Lung (tissue), 12 donors: Measurements from ENCODE around the gene IRX5. TPM values are rescaled to one million over a fixed set of nuclear protein-coding genes. Genes with fewer than 3 reads are reported as not detected.
A peak's percentile ranks its signal among the peaks of the same experiment; 100 is the strongest.

ENCODE experiments used
- ATAC-seq: fragments of 200-7000 bp; cut with Tn5 transposase; one replicate; pipeline ENCODE4 v1.9.1; 2020; ENCODE audit warnings: moderate number of reproducible peaks; ENCODE audit not compliant: insufficient read depth, low FRiP score
- DNase-seq, 3 donors: peaks; one replicate each; pipeline ENCODE4 v3.0.0-alpha.2; 2013 to 2017
- H3K27ac ChIP-seq, 2 donors: one replicate each; pipeline ENCODE4 v1.5.1; 2013; ENCODE audit warnings: mild to moderate bottlenecking in 2 of 2, moderate library complexity in 2 of 2, control low read depth in 1 of 2, inconsistent platforms in 1 of 2, low read depth in 1 of 2, low read length in 1 of 2
- H3K27me3 ChIP-seq, 3 donors: one replicate each; pipeline ENCODE4 v1.5.1; 2013; ENCODE audit warnings: low read length in 2 of 3; ENCODE audit not compliant: control insufficient read depth in 3 of 3, insufficient read depth in 3 of 3
- H3K36me3 ChIP-seq, 4 donors: one replicate each; pipeline ENCODE4 v1.5.1; 2013; ENCODE audit warnings: low read length in 4 of 4, mild to moderate bottlenecking in 1 of 4, moderate library complexity in 1 of 4; ENCODE audit not compliant: control insufficient read depth in 4 of 4, insufficient read depth in 4 of 4
- H3K4me1 ChIP-seq, 5 donors: one replicate each; pipeline ENCODE4 v1.5.1; 2013; ENCODE audit warnings: low read length in 5 of 5, mild to moderate bottlenecking in 2 of 5, moderate library complexity in 1 of 5; ENCODE audit not compliant: control insufficient read depth in 5 of 5, insufficient read depth in 5 of 5
- H3K4me3 ChIP-seq: one replicate; pipeline ENCODE4 v1.5.1; 2013; ENCODE audit warnings: mild to moderate bottlenecking, control low read depth, moderate library complexity
- H3K9ac ChIP-seq, 2 donors: one replicate each; pipeline ENCODE4 v1.5.1; 2013; ENCODE audit warnings: low read length in 2 of 2, control low read depth in 1 of 2; ENCODE audit not compliant: insufficient read depth in 1 of 2
- H3K9me3 ChIP-seq, 4 donors: one replicate each; pipeline ENCODE4 v1.5.1; 2013; ENCODE audit warnings: low read length in 3 of 4, mild to moderate bottlenecking in 1 of 4, moderate library complexity in 1 of 4; ENCODE audit not compliant: control insufficient read depth in 4 of 4, insufficient read depth in 3 of 4
- WGBS, 2 donors: extraction: QIAGEN DNeasy Blood & Tissue Kit; methylation state at CpG; one replicate each; pipeline ENCODE4 v1.1.7; 2013; 5-methylcytosine and 5-hydroxymethylcytosine counted together
- polyA plus RNA-seq, 2 donors: library from polyadenylated mRNA; stranded (reverse); fragments of 200-250 nt; gene quantifications; one replicate each; pipeline ENCODE4 v1.2.1, GENCODE V29; 2013
- total RNA-seq, 2 donors: library from RNA; depleted of rRNA in 1 of 2; stranded (reverse); fragments of >200 nt in 1 of 2; gene quantifications; one replicate each; pipeline ENCODE4 v1.2.1, GENCODE V29; 2014 to 2021
- TF ChIP-seq, protein P1 (sequence below): IDR thresholded peaks from 2 replicates; pipeline ENCODE4 v1.5.1; 2012; ENCODE audit warnings: mild to moderate bottlenecking; ENCODE audit errors: control extremely low read depth, extremely low read depth
- donor health status: control.
- donor health status: control.
- donor health status: Bipolar disorder and iron deficiency.
- donor health status: healthy.
- donor health status: DM: yes; HTN: yes; CAD: no.

Gene IRX5
- total and polyA plus RNA-seq, 4 donors = 5.6 to 30.2 (median 25.7) TPM

DNA sequence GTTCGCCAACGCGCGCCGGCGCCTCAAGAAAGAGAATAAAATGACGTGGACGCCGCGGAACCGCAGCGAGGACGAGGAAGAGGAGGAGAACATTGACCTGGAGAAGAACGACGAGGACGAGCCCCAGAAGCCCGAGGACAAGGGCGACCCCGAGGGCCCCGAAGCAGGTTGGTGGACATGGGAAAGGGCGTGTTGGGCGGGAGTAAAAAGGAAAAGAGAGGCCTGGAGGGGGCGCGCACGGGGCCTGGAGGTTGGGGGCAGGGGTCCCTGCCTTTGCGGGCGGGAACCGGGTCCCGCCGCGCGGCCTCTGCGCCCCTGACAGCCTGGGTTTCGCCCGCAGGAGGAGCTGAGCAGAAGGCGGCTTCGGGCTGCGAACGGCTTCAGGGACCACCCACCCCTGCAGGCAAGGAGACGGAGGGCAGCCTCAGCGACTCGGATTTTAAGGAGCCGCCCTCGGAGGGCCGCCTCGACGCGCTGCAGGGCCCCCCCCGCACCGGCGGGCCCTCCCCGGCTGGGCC is 2.1 kb downstream of the IRX5 start:
- ATAC-seq (no peak), DNase-seq (peak in 1 of 3 donors; percentile 27)
- H3K27ac ChIP-seq = peak overlapping the region; percentile 87 to 91
- peaks cover 0 to 60% (median 54%) of the 10 kb centered on the region in 3 donors for H3K27me3 ChIP-seq
- no peaks in the 10 kb centered on the region for H3K36me3 ChIP-seq
- peaks cover 0 to 3% (median 0%) of the 10 kb centered on the region in 4 donors for H3K9me3 ChIP-seq
- no peak overlapping the region for H3K9ac ChIP-seq
- H3K4me1 ChIP-seq = peaks cover 0 to 21% (median 0%) of the 10 kb centered on the region in 5 donors
- WGBS, 2 donors = 5% methylated on average over 33 to 52 of the region's 52 CpGs
- peak overlapping the region; percentile 76 for H3K4me3 ChIP-seq
- TF ChIP-seq, protein P1, sequence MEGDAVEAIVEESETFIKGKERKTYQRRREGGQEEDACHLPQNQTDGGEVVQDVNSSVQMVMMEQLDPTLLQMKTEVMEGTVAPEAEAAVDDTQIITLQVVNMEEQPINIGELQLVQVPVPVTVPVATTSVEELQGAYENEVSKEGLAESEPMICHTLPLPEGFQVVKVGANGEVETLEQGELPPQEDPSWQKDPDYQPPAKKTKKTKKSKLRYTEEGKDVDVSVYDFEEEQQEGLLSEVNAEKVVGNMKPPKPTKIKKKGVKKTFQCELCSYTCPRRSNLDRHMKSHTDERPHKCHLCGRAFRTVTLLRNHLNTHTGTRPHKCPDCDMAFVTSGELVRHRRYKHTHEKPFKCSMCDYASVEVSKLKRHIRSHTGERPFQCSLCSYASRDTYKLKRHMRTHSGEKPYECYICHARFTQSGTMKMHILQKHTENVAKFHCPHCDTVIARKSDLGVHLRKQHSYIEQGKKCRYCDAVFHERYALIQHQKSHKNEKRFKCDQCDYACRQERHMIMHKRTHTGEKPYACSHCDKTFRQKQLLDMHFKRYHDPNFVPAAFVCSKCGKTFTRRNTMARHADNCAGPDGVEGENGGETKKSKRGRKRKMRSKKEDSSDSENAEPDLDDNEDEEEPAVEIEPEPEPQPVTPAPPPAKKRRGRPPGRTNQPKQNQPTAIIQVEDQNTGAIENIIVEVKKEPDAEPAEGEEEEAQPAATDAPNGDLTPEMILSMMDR = no peak

- H3K9ac ChIP-seq = peak overlapping the region; percentile 23 to 46
- peak overlapping the region; percentile 76 for H3K4me3 ChIP-seq
- peak in 2 of 3 donors; percentile 19 to 33 for DNase-seq
- no peaks in the 10 kb centered on the region for H3K36me3 ChIP-seq
- H3K27ac ChIP-seq = peak overlapping the region; percentile 87 to 91
- peaks cover 0 to 62% (median 51%) of the 10 kb centered on the region in 3 donors for H3K27me3 ChIP-seq
- peaks cover 0 to 26% (median 0%) of the 10 kb centered on the region in 5 donors for H3K4me1 ChIP-seq
- peaks cover 0 to 3% (median 0%) of the 10 kb centered on the region in 4 donors for H3K9me3 ChIP-seq
- TF ChIP-seq, protein P1 = no peak
- no peak for ATAC-seq
- 7% methylated on average over 53 to 68 of the region's 68 CpGs for WGBS, 2 donors
These were observed 2.8 kb downstream of the IRX5 start for GRCh38 chr16:54933281-54934011.

DNA sequence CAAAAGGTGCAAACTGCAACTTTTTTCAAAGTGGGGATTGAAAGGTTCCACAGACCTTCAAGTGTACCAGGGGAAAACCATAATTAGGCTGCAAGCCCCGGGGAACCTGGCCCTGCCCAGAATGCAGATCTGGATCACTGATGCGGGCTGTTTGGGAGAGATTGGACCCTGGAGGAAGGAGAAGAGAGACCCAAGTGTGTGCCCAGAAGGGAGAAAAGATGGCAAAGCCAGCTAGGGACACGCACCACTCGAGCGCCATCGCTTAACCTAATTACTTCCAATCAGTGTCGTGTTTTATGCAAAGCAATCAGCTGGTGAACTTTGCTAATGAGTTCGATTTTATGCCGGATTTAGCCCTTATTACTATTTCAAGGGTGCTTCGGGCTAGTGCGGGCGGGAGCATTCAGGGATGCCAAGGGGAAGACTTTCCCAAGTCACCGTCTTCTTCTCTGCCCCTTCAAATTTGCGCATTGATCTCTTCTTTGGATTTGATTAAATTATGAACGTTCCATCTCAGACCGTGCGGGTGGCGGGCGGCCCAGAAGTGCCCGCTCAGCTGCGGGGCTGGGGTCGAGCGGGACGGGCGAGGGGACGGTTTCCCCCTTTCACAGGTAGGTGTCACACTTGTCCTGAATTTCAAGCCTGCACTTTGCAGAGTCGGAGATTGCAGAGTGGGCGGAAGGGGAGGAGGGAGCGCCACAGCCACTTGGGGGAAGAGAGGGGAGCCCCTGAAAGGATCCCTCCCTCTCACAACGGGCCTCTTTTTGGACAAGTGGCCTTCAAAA is 4.0 kb downstream of the IRX5 start:
- ATAC-seq = no peak
- no peaks in the 10 kb centered on the region for H3K36me3 ChIP-seq
- peaks cover 0 to 25% (median 0%) of the 10 kb centered on the region in 5 donors for H3K4me1 ChIP-seq
- peak overlapping the region in 1 of 2 donors; percentile 46 for H3K9ac ChIP-seq
- peak overlapping the region; percentile 49 to 78 for H3K27ac ChIP-seq
- TF ChIP-seq, protein P1 = no peak
- WGBS, 2 donors = 9 to 13% methylated on average over 30 of the region's 30 CpGs
- peaks cover 0 to 74% (median 56%) of the 10 kb centered on the region in 3 donors for H3K27me3 ChIP-seq
- DNase-seq = peak; percentile 34 to 78 (median 77)
- H3K4me3 ChIP-seq = peak overlapping the region; percentile 22
- peaks cover 0 to 6% (median 0%) of the 10 kb centered on the region in 4 donors for H3K9me3 ChIP-seq
